Erythroblast (primary cell): ENCODE measurements around the gene GUCY2F.

Experiments
- GATA1 ChIP-seq: IDR thresholded peaks from 2 replicates; pipeline ENCODE4 v1.6.1; 2011; ENCODE audit warnings: low read depth, mild to moderate bottlenecking, control low read depth, low read length, moderate library complexity
- POLR2A ChIP-seq: IDR thresholded peaks from 2 replicates; pipeline ENCODE4 v1.6.1; 2011; ENCODE audit warnings: mild to moderate bottlenecking, low read length

DNA sequence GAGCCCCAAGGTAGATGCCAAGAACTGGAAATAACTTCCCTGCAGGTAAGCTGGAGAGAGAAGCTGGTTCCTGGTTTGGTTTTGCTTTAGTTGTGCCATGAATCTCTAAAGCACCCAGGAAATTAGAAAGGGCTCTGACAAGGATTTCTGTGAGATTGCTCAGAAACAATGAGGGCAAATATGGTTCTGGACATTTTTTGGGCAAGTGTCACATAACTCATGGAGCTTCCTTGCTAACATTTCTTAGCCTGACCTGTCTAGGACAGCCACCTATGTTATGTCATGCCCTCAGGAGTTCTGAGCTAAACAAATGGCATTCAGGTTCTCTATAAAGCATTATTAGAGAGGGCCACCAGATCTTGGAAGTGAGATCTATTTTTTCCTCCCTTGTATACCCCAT is 131.8 kb downstream of the GUCY2F start:
- TF ChIP-seq POLR2A, result no peak
- no peak for TF ChIP-seq GATA1
